ENCODE measurements around the gene SUPV3L1. TPM values are rescaled to one million over a fixed set of nuclear protein-coding genes. Genes with fewer than 3 reads are reported as not detected.
"Not testable (repeated sequence)": the region's sequence is repeated elsewhere in the genome, so short reads cannot be mapped to it uniquely, and the experiment has no call there.

The SUPV3L1 gene
- total RNA-seq, 4 donors from 2014 or later = 29.7 to 38.8 (median 32.2) TPM

DNA sequence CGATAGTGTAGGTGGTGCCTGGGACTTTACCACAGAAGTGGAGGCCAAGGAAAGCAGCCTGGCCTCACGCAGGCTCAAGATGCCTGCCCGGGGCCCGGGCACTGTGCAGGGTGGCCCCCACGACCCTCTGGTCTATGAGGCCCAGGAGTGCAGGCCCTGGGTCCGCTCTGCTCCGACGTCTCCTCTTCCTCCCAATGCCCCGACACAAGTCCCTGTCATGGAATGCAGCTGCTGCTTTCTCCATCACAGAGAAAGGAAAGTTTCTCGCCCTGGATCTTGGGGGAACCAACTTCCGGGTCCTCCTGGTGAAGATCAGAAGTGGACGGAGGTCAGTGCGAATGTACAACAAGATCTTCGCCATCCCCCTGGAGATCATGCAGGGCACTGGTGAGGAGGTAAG lies 70.0 kb downstream of the SUPV3L1 start:
- no peaks in the 10 kb centered on the region for H3K9me3 ChIP-seq
- DNase-seq = no peak
- no peak overlapping the region for H3K27ac ChIP-seq
- no peaks in the 10 kb centered on the region for H3K27me3 ChIP-seq
- TF ChIP-seq, protein P1, sequence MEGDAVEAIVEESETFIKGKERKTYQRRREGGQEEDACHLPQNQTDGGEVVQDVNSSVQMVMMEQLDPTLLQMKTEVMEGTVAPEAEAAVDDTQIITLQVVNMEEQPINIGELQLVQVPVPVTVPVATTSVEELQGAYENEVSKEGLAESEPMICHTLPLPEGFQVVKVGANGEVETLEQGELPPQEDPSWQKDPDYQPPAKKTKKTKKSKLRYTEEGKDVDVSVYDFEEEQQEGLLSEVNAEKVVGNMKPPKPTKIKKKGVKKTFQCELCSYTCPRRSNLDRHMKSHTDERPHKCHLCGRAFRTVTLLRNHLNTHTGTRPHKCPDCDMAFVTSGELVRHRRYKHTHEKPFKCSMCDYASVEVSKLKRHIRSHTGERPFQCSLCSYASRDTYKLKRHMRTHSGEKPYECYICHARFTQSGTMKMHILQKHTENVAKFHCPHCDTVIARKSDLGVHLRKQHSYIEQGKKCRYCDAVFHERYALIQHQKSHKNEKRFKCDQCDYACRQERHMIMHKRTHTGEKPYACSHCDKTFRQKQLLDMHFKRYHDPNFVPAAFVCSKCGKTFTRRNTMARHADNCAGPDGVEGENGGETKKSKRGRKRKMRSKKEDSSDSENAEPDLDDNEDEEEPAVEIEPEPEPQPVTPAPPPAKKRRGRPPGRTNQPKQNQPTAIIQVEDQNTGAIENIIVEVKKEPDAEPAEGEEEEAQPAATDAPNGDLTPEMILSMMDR (IDR thresholded peaks at IDR 0.05 in 4 of 5, conservative IDR thresholded peaks at IDR 0.05 in 1 of 5) = no peak
- no peak for TF ChIP-seq POLR2A (IDR thresholded peaks at IDR 0.05)
- H3K4me3 ChIP-seq = no peak overlapping the region
- H3K4me1 ChIP-seq = no peaks in the 10 kb centered on the region
- in situ Hi-C loops (cut with MboI; ENCODE audit: low sequenced_read_pairs in 4 of 4) = no loop called here
- no peaks in the 10 kb centered on the region for H3K36me3 ChIP-seq
- intact Hi-C loops (cut with DNase I; ENCODE audit: low total_unique reads) = no loop called here
- no peak for ATAC-seq

DNA sequence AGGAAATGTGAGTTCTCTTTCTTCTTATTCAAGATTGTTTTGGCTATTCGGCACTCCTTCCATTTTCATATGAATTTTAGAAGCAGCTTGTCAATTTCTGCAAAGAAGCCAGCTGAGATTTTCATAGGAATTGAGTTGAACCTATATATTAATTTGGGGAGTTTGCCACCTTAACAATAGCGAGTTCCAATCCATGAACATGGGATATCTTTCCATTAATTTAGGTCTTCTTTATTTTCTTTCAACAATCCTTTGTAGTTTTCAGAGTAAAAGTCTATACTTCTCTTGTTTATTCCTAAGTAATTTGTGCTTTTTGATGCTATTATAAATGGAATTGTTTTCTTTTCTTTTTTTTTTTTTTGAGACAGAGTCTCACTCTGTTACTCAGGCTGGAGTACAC lies 71.4 kb downstream of the SUPV3L1 start:
- ATAC-seq; H3K4me3 ChIP-seq; H3K4me1 ChIP-seq; intact Hi-C loops (cut with DNase I; ENCODE audit: low total_unique reads); H3K36me3 ChIP-seq; H3K27me3 ChIP-seq; H3K27ac ChIP-seq; DNase-seq; H3K9me3 ChIP-seq; in situ Hi-C loops (cut with MboI; ENCODE audit: low sequenced_read_pairs in 4 of 4): not testable (repeated sequence)

DNA sequence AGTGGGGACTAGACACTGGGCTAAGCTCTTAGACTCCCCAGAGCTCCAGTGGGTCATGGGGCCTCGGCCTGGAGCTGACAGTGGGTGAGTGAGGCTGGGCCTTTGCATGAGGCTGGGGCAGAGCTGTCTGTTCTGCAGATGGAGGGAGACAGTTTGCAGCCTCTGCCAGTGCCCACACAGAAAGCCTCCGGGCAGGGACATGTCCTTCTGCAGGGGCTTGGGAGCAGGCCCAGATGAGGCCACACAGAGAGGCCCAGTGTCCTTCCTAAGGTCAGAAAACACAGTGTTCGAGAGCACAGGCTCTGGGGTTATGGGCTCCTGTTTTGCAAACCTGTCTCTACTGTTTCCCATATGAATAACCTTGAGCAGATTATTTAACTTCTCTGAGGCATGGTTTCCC lies 73.1 kb downstream of the SUPV3L1 start:
- H3K9me3 ChIP-seq = no peaks in the 10 kb centered on the region
- intact Hi-C loops (cut with DNase I; ENCODE audit: low total_unique reads) (no loop called here), in situ Hi-C loops (cut with MboI; ENCODE audit: low sequenced_read_pairs in 4 of 4) (no loop called here)
- no peak for ATAC-seq
- H3K27me3 ChIP-seq = no peaks in the 10 kb centered on the region
- H3K4me1 ChIP-seq = no peaks in the 10 kb centered on the region
- TF ChIP-seq POLR2A (IDR thresholded peaks at IDR 0.05) = no peak
- TF ChIP-seq, protein P1 (IDR thresholded peaks at IDR 0.05 in 4 of 5, conservative IDR thresholded peaks at IDR 0.05 in 1 of 5) = no peak
- H3K36me3 ChIP-seq = no peaks in the 10 kb centered on the region
- no peak overlapping the region for H3K27ac ChIP-seq
- no peak overlapping the region for H3K4me3 ChIP-seq
- no peak for DNase-seq

DNA sequence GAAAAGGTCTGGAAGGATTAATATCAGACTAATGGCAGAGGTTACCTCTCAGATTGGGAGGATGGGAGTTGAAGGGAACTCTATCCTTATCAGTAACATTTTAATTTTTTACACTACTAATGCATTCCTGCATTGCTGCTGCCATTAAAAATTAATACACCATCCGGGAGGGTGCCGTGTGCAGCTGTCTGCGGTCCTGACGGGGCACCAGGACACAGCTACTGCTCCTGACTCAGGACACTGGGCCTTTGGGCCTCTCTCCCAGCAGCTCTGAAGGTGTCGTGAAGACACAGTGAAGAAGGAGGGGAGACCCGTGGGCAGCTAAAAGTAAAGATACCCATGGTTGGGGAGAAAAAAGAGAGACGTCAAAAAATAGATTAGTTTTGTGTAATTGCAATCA lies 74.8 kb downstream of the SUPV3L1 start:
- in situ Hi-C loops (cut with MboI; ENCODE audit: low sequenced_read_pairs in 4 of 4) = no loop called here
- H3K27ac ChIP-seq = no peak overlapping the region
- H3K4me1 ChIP-seq = no peaks in the 10 kb centered on the region
- no peaks in the 10 kb centered on the region for H3K36me3 ChIP-seq
- H3K4me3 ChIP-seq = no peak overlapping the region
- intact Hi-C loops (cut with DNase I; ENCODE audit: low total_unique reads) = no loop called here
- DNase-seq (no peak), ATAC-seq (no peak)
- no peak for TF ChIP-seq POLR2A (IDR thresholded peaks at IDR 0.05)
- TF ChIP-seq, protein P1 (IDR thresholded peaks at IDR 0.05 in 4 of 5, conservative IDR thresholded peaks at IDR 0.05 in 1 of 5) = no peak
- no peaks in the 10 kb centered on the region for H3K27me3 ChIP-seq
- no peaks in the 10 kb centered on the region for H3K9me3 ChIP-seq

Other genes with a start within 250 kb of the SUPV3L1 start
- 10 to 100 TPM; 44.4 to 66.8 (median 53.7) TPM for gene DDX21, start 224.1 kb upstream of the SUPV3L1 start, total RNA-seq
- gene KIFBP, start 191.4 kb upstream of the SUPV3L1 start, total RNA-seq = 10 to 100 TPM; 24.0 to 41.3 (median 33.9) TPM
- 10 to 100 TPM; 27.1 to 73.1 (median 37.8) TPM for gene SRGN, start 92.1 kb upstream of the SUPV3L1 start, total RNA-seq
- 10 to 100 TPM; 21.0 to 31.1 (median 25.4) TPM for gene VPS26A, start 56.1 kb upstream of the SUPV3L1 start, total RNA-seq
- under 1 TPM in 1 of 4 donors, not detected in 3; 0.18 TPM for gene HKDC1, start 40.1 kb downstream of the SUPV3L1 start, total RNA-seq
- gene HK1, start 98.3 kb downstream of the SUPV3L1 start, total RNA-seq = 100 to 1,000 TPM; 168 to 331 (median 246) TPM
- gene TACR2, start 236.7 kb downstream of the SUPV3L1 start, total RNA-seq = under 1 TPM in 2 of 4 donors, not detected in 2; 0.36 to 0.49 TPM